ENCODE measurements around the gene RUNX2.

GRCh38 chr6:45710304-45710821, 382.2 kb downstream of the RUNX2 start:
- TF ChIP-seq POLR2A (IDR thresholded peaks at IDR 0.05) (no peak), CTCF (IDR thresholded peaks at IDR 0.05) (no peak)

All from Peyer's patch (tissue), 4 donors.